Astrocyte of the cerebellum (primary cell): Measurements from ENCODE around the gene MED17.
"Not testable (repeated sequence)": the region's sequence is repeated elsewhere in the genome, so short reads cannot be mapped to it uniquely, and the experiment has no call there.

ENCODE experiments used
- DNase-seq: peaks from one replicate; pipeline ENCODE4 v3.0.0-alpha.2; 2011; ENCODE audit warnings: low read depth
- H3K4me3 ChIP-seq: 2 replicates; pipeline ENCODE4 v1.5.1; 2011; ENCODE audit warnings: mild to moderate bottlenecking, low read depth, low read length, moderate library complexity
- in situ Hi-C: cut with HindIII; loops from 2 replicates; pipeline ENCODE4 v1.10.0; 2017; ENCODE audit warnings: low sequenced_read_pairs
- TF ChIP-seq, protein P1 (sequence below): IDR thresholded peaks from 2 replicates; pipeline ENCODE4 v1.5.1; 2012; ENCODE audit warnings: low read length, low read depth, moderate library complexity, mild to moderate bottlenecking; ENCODE audit errors: missing control alignments

MED17 gene

DNA sequence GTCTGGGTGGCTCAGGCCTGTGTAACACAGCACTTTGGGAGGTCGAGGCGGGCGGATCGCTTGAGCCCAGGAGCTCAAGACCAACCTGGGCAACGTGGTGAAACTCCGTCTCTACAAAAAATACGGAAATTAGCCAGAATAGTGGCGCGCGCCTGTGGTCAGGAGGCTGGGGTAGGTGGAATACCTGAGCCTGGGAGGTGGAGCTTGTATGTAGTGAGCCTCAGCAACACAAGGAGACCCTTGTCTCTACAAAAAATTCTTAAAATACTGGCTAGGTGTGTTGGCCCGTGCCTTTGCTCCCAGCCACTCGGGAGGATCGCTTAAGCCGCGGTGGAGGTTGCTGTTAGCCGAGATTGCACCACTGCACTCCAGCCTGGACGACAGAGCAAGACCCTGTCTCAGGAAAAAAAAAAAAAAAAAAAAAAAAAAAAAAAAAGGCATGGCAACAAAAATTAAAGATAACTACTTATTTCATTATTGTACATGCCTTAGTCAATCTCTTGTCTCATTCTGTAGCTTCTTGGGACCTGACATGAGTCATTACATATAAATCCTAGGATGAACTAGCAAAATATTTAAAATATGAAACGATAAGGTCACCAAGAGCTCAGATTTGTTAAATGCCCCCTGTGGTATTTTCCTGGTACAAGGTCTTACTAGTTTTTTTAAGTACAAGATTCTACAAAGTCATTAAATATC is 43.9 kb upstream of the MED17 start:
- in situ Hi-C loops: no loop called here
- peak overlapping the region; percentile 94 for H3K4me3 ChIP-seq
- no peak for DNase-seq
- TF ChIP-seq, protein P1, sequence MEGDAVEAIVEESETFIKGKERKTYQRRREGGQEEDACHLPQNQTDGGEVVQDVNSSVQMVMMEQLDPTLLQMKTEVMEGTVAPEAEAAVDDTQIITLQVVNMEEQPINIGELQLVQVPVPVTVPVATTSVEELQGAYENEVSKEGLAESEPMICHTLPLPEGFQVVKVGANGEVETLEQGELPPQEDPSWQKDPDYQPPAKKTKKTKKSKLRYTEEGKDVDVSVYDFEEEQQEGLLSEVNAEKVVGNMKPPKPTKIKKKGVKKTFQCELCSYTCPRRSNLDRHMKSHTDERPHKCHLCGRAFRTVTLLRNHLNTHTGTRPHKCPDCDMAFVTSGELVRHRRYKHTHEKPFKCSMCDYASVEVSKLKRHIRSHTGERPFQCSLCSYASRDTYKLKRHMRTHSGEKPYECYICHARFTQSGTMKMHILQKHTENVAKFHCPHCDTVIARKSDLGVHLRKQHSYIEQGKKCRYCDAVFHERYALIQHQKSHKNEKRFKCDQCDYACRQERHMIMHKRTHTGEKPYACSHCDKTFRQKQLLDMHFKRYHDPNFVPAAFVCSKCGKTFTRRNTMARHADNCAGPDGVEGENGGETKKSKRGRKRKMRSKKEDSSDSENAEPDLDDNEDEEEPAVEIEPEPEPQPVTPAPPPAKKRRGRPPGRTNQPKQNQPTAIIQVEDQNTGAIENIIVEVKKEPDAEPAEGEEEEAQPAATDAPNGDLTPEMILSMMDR: no peak

DNA sequence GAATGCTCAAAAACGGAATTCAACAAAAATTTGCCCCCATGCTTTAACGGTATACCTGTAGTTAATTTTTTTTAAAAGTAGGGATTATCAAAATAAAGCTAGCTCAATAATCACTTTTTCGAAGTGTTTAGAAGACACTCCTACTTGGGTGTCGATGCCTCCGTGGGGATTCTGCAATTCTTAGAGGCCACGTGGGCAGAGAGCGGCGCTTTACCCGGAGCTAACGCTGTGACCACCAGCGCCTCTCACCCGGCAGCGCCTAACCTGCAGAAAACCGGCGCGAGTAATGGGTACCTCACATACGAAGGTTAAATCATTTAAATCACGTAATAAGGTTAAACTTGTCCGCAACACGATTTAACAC is 43.4 kb upstream of the MED17 start:
- in situ Hi-C loops: no loop called here
- peak; percentile 33 for DNase-seq
- H3K4me3 ChIP-seq: peak overlapping the region; percentile 94
- TF ChIP-seq, protein P1: no peak

DNA sequence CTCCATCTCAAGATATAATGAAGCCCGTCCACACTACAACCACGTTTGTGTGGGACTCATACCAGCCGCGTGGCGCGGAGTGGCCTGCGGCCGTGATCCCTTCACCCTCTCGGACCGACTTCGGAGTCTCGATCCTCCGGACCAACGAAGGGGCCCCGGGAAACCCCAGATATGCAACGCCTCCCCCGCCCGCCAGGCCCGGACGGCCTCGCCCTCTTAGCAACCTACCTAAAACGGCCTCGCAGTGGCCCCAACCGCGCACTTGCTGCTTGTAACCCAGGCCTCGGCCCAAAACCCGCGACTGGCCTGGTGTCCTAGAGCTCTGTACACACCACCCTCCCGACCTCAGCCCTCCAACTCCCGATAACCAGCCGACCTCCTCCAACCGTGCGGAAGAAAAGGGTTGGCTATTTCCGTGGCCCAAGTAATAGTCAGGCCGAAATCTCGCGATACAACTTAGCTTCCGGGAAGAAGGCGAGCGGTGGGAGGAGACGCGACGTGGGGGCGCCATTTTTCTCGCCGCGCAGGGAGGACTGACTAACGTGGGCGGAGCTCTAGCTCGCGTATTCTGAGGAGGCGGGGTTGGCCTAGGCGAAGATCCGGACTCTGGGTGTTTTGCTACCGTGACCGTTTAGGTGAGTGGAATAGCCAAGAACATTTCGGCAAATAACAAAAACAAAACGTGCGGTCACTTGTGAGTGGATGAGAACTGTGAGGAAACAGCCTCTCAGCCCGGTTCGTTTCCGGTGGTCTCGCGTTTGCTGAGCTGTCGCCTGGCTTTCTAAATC is 42.8 kb upstream of the MED17 start, which contains the start of the genes C11orf54 and TAF1D:
C11orf54 (plus strand) TSS at position 579 of the 788 bp plus-strand sequence. CDS start 5,722 bp downstream, outside the sequence.
TAF1D (minus strand) TSS at position 402 of the 788 bp plus-strand sequence. CDS start 2,191 bp downstream, outside the sequence.
- DNase-seq: peak; percentile 96
- H3K4me3 ChIP-seq: peak within 1 kb of the TSS; percentile 94
- in situ Hi-C loops: no loop called here

DNA sequence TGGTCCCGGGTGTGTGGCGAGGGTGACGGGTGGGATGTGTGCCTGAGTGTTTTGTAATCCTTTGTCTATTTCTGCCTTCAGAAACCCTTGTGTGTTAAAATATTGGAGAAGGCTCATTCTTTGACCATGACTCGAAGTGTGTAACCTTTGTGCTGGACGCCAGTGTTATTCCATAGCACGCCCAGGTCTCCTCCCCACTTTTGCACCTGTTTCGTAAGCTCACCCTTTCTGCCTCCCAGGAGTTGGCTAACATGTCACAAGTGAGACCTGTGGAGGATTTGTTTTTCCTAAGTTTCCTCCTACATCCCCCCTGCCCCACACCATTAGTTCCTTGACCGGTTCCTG is 42.2 kb upstream of the MED17 start:
- H3K4me3 ChIP-seq: peak overlapping the region; percentile 94
- TF ChIP-seq, protein P1: no peak
- no peak for DNase-seq
- in situ Hi-C loops: no loop called here

More for the DNA sequence above, 42.8 kb upstream of the MED17 start, which contains the start of the genes C11orf54 and TAF1D:
- TF ChIP-seq, protein P1: peak; percentile 3

DNA sequence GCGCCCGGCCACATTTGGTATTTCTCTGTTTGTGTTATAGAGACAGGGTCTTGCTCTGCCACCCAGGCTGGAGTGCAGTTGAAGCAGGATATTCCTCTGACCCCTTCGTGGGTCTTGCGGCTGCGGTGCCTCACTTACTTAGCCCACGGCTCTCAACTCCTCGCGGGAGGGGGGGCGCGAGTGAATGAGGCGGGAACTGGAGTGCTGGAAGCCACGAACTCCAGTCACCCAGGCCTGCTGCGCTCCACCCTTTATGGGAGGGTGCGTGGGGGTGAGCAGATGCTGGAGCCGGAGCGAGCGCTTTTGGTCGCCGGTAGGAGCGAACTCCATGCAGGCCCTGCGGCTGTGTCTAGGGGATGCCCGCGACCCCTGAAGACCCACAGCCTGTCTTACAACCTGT is 40.8 kb upstream of the MED17 start:
- in situ Hi-C loops: no loop called here
- H3K4me3 ChIP-seq: no peak overlapping the region
- TF ChIP-seq, protein P1: no peak
- DNase-seq: no peak

DNA sequence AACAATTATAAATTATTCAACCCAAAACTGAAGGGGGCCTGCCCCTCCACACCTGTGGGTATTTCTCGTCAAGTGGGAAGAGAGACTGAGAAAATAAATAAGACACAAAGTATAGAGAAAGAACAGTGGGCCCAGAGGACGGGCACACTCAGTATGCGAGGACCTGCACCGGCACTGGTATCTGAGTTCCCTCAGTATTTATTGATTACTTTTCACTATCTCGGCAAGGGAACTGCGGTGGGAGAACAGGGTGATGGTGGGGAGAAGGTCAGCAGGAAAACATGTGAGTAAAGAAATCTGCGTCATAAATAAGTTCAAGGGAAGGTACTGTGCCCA is 39.4 kb upstream of the MED17 start:
- TF ChIP-seq, protein P1: no peak
- in situ Hi-C loops: no loop called here
- no peak overlapping the region for H3K4me3 ChIP-seq
- DNase-seq: no peak

DNA sequence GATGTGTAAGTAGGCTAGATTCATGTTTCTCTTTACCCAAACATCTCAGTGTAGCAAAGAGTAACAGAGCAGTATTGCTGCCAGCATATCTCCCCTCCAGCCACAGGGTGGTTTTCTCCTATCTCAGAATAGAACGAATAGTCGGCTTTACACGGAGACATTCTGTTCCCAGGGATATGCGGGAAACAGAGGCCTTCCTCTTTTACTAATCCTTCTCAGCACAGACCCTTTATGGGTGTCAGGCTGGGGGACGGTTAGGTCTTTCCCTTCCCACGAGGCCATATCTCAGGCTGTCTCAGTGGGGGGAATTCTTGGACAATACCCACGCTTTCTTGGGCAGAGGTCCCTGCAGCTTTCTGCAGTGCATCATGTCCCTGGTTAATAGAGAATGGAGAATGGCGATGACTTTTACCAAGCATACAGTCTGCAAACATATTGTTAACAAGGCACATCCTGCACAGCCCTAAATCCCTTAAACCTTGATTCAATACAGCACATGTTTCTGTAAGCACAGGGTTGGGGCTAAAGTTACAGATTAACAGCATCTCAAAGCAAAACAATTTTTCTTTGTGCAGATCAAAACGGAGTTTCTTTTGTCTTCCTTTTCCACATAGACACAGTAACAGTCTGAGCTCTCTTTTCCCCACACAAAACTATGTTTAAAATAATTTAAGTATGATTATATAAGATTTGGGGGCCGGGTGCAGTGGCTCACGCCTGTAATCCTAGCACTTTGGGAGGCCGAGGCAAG is 38.9 kb upstream of the MED17 start:
- H3K4me3 ChIP-seq, DNase-seq, in situ Hi-C loops: not testable (repeated sequence)
